Transverse colon (tissue), 4 donors: ENCODE results near the gene SLC35A2. TPM values are rescaled to one million over a fixed set of nuclear protein-coding genes. Genes with fewer than 3 reads are reported as not detected.

Experiments used
- DNase-seq: peaks from one replicate; pipeline ENCODE4 v3.0.0-alpha.2; 2019
- H3K27ac ChIP-seq, 4 donors: fragments of 200-600 bp; sonication (generic); 2 replicates each; pipeline ENCODE4 v1.5.1; 2016 to 2018; ENCODE audit warnings: inconsistent platforms in 4 of 4
- H3K27me3 ChIP-seq: fragments of 200-600 bp; sonication (generic); 2 replicates; pipeline ENCODE4 v1.5.1; 2017; ENCODE audit warnings: inconsistent platforms
- H3K36me3 ChIP-seq, 4 donors: fragments of 200-600 bp; sonication (generic); 2 replicates each; pipeline ENCODE4 v1.5.1; 2017 to 2019; ENCODE audit warnings: inconsistent platforms in 4 of 4
- H3K4me1 ChIP-seq, 4 donors: fragments of 200-600 bp; sonication (generic); 2 replicates each; pipeline ENCODE4 v1.5.1; 2017 to 2020; ENCODE audit warnings: inconsistent platforms in 4 of 4
- H3K4me3 ChIP-seq, 4 donors: fragments of 200-600 bp; sonication (generic); 1 replicate in 1 of 4; 2 replicates in 3 of 4; pipeline versions ENCODE4 v1.5.1 to v1.6.1; 2017 to 2019; ENCODE audit warnings: inconsistent platforms in 4 of 4
- H3K9me3 ChIP-seq, 2 donors: fragments of 200-600 bp; sonication (generic); 2 replicates each; pipeline ENCODE4 v1.5.1; 2017 to 2019; ENCODE audit warnings: inconsistent platforms in 2 of 2
- CTCF ChIP-seq, 5 experiments: fragments of 200-600 bp in 3 of 5; fragments of 450-650 bp in 2 of 5; sonication (generic) in 3 of 5; IDR thresholded peaks; 1 replicate in 2 of 5; 2 replicates in 3 of 5; pipeline ENCODE4 v1.5.1; 2016 to 2017; ENCODE audit warnings: antibody characterized with exemption in 5 of 5, inconsistent platforms in 3 of 5, mild to moderate bottlenecking in 2 of 5, moderate library complexity in 1 of 5
- EP300 ChIP-seq: sonication (generic); formaldehyde crosslinking; IDR thresholded peaks from one replicate; pipeline ENCODE4 v1.6.1; 2017; ENCODE audit warnings: antibody characterized with exemption, low read depth
- POLR2A ChIP-seq: fragments of 450-650 bp; IDR thresholded peaks from one replicate; pipeline ENCODE4 v1.6.1; 2016; ENCODE audit warnings: antibody characterized with exemption, mild to moderate bottlenecking, moderate library complexity
- POLR2AphosphoS5 ChIP-seq, 3 donors: sonication (generic); formaldehyde crosslinking; IDR thresholded peaks; one replicate each; pipeline ENCODE4 v1.6.1; 2016; ENCODE audit warnings: antibody characterized with exemption in 3 of 3
- WGBS, 2 donors: methylation state at CpG; one replicate each; pipeline ENCODE4 v1.1.5; 2018; ENCODE audit warnings: low coverage in 1 of 2; 5-methylcytosine and 5-hydroxymethylcytosine counted together
- in situ Hi-C, 4 donors: fragments of 200-750 bp; cut with MboI; loops; one replicate each; pipeline versions ENCODE4 v1.15.0 to v1.15.1; 2017; ENCODE audit warnings: low sequenced_read_pairs in 3 of 4, low pct_ligation_motif_present in 1 of 4, low pct_unique_long_range_greater_than_20kb in 1 of 4
- intact Hi-C: fragments of 100-400 bp; cut with DNase I; formaldehyde crosslinking; loops from one replicate; pipeline ENCODE4 v1.15.1; 2023; ENCODE audit warnings: low total_unique reads
- total RNA-seq, 4 donors: library from RNA; depleted of rRNA; stranded (reverse); fragments of >200 nt; gene quantifications; one replicate each; pipeline ENCODE4 v1.1.0, GENCODE V29; 2016

The SLC35A2 gene
- total RNA-seq, 4 donors from 2014 or later = 29.5 to 48.3 (median 33.8) TPM

GRCh38 chrX:48903290-48903689, 8.2 kb downstream of the SLC35A2 start:
- no peak overlapping the region for H3K4me3 ChIP-seq
- H3K27me3 ChIP-seq = no peaks in the 10 kb centered on the region
- WGBS, 2 donors = 86% methylated on average over 1 to 6 of the region's 6 CpGs
- H3K36me3 ChIP-seq = peaks cover 0 to 5% (median 0%) of the 10 kb centered on the region in 4 donors
- TF ChIP-seq CTCF (IDR thresholded peaks at IDR 0.05) (no peak), POLR2A (no peak), EP300 (no peak), POLR2AphosphoS5 (IDR thresholded peaks at IDR 0.05) (no peak)
- no peak overlapping the region for H3K27ac ChIP-seq
- DNase-seq = no peak
- in situ Hi-C loops (loop anchor here in 1 of 4 donors (25.0 kb wide), 1 partner anchor 266 kb away; no protein-coding TSS in a partner anchor), intact Hi-C loops (no loop called here)
- no peaks in the 10 kb centered on the region for H3K9me3 ChIP-seq
- H3K4me1 ChIP-seq = peaks cover 0 to 12% (median 0%) of the 10 kb centered on the region in 4 donors

GRCh38 chrX:48902776-48903175, 8.7 kb downstream of the SLC35A2 start:
- Histone ChIP-seq H3K27ac (no peak overlapping the region), H3K9me3 (no peaks in the 10 kb centered on the region), H3K4me3 (no peak overlapping the region), H3K4me1 (peaks cover 0 to 12% (median 0%) of the 10 kb centered on the region in 4 donors), H3K36me3 (peaks cover 0 to 5% (median 0%) of the 10 kb centered on the region in 4 donors), H3K27me3 (no peaks in the 10 kb centered on the region)
- intact Hi-C loops (no loop called here), in situ Hi-C loops (loop anchor here in 1 of 4 donors (25.0 kb wide), 1 partner anchor 265 kb away; no protein-coding TSS in a partner anchor)
- TF ChIP-seq POLR2A = no peak
- no peak for TF ChIP-seq POLR2AphosphoS5 (IDR thresholded peaks at IDR 0.05)
- TF ChIP-seq CTCF (IDR thresholded peaks at IDR 0.05) = no peak
- TF ChIP-seq EP300 = no peak
- 88% methylated on average over 14 of the region's 14 CpGs; no CpG with 5 or more reads in 1 of the 2 donors for WGBS, 2 donors
- no peak for DNase-seq

- Histone ChIP-seq H3K9me3 (no peaks in the 10 kb centered on the region), H3K27ac (no peak overlapping the region), H3K27me3 (no peaks in the 10 kb centered on the region), H3K36me3 (peaks cover 0 to 5% (median 0%) of the 10 kb centered on the region in 4 donors), H3K4me3 (no peak overlapping the region), H3K4me1 (peaks cover 0 to 12% (median 0%) of the 10 kb centered on the region in 4 donors)
- in situ Hi-C loops = loop anchor here in 1 of 4 donors (25.0 kb wide), 1 partner anchor 265 kb away; no protein-coding TSS in a partner anchor
- no peak for TF ChIP-seq POLR2AphosphoS5 (IDR thresholded peaks at IDR 0.05)
- TF ChIP-seq EP300 = no peak
- no peak for TF ChIP-seq POLR2A
- TF ChIP-seq CTCF (IDR thresholded peaks at IDR 0.05) = no peak
- intact Hi-C loops = no loop called here
- 94% methylated on average over 20 of the region's 20 CpGs; no CpG with 5 or more reads in 1 of the 2 donors for WGBS, 2 donors
- DNase-seq = no peak
These were observed 9.3 kb downstream of the SLC35A2 start for GRCh38 chrX:48902135-48902534.

GRCh38 chrX:48901069-48901468, 10.4 kb downstream of the SLC35A2 start:
- Histone ChIP-seq H3K27me3 (no peaks in the 10 kb centered on the region), H3K9me3 (no peaks in the 10 kb centered on the region), H3K4me3 (no peak overlapping the region), H3K27ac (no peak overlapping the region), H3K36me3 (peaks cover 0 to 5% (median 0%) of the 10 kb centered on the region in 4 donors), H3K4me1 (peaks cover 0 to 20% (median 3%) of the 10 kb centered on the region in 4 donors)
- DNase-seq = no peak
- TF ChIP-seq POLR2A (no peak), POLR2AphosphoS5 (IDR thresholded peaks at IDR 0.05) (no peak), EP300 (no peak), CTCF (IDR thresholded peaks at IDR 0.05) (no peak)
- intact Hi-C loops (no loop called here), in situ Hi-C loops (loop anchor here in 1 of 4 donors (25.0 kb wide), 1 partner anchor 264 kb away; no protein-coding TSS in a partner anchor)
- 83% methylated on average over 7 of the region's 7 CpGs; no CpG with 5 or more reads in 1 of the 2 donors for WGBS, 2 donors
